ENCODE results near the gene RAMACL.

- TF ChIP-seq CTCF (IDR thresholded peaks at IDR 0.05) = no peak
- no peak for TF ChIP-seq POLR2A (IDR thresholded peaks at IDR 0.05)
Measured at GRCh38 chr6:166584155-166584554, 2.3 kb downstream of the RAMACL start.
